ENCODE measurements around the gene LMCD1. TPM values are rescaled to one million over a fixed set of nuclear protein-coding genes. Genes with fewer than 3 reads are reported as not detected.

LMCD1 gene
- total and polyA plus RNA-seq, 9 donors, result 114 to 221 (median 185) TPM

DNA sequence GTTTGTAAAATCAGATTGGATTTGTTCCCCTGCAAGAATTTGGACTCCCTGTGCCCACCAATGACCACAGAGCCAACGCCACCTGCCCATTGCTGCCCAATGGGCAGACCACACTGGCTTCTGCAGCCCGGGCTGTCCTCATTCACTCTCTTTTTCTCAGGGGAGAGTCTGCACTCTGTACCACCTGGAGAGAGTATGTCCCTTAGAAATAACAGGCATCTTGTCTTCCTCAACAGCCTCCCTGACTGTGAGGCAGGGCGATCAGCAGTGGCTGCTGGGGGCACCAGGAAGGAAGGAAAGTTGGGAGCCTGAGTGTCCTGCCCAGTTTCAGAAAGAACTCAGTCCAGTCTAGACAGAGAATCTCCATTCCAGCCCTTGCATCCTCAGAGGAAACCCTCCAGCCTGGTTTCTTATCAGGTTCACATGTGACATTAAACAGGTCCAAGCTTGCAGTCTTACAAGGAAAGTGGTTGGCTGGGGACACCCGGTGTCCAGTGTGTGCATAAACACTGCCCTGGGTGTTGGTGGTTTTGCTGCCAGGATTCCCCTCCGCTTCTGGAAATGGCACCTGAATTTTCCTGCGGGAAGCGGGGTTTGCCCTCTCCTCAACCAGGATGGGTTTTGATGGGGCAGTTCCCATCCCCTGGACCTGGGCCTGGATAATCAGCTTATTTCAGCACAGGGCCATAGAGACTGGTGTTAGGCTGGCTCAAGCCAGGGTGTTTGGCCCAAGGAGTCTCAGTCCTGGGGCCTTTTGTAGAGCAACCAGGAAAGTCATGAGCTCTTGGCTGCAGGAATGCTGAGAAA, 105.8 kb downstream of the LMCD1 start:
- Histone ChIP-seq H3K4me3 (ENCODE audit: low read length) (no peak overlapping the region), H3K4me1 (ENCODE audit: control insufficient read depth, insufficient read depth, low read length) (peaks cover 30% of the 10 kb centered on the region), H3K27ac (ENCODE audit: low read length) (peak overlapping the region; percentile 33), H3K9me3 (replicated peaks; ENCODE audit: control insufficient read depth, low read depth, low read length) (no peaks in the 10 kb centered on the region), H3K36me3 (ENCODE audit: control insufficient read depth, insufficient read depth, low read length) (no peaks in the 10 kb centered on the region), H3K27me3 (ENCODE audit: control insufficient read depth, insufficient read depth, low read length) (no peaks in the 10 kb centered on the region)
- peak; percentile 88 for DNase-seq
- WGBS (ENCODE audit: insufficient coverage), result 49% methylated on average over 4 of the region's 7 CpGs

DNA sequence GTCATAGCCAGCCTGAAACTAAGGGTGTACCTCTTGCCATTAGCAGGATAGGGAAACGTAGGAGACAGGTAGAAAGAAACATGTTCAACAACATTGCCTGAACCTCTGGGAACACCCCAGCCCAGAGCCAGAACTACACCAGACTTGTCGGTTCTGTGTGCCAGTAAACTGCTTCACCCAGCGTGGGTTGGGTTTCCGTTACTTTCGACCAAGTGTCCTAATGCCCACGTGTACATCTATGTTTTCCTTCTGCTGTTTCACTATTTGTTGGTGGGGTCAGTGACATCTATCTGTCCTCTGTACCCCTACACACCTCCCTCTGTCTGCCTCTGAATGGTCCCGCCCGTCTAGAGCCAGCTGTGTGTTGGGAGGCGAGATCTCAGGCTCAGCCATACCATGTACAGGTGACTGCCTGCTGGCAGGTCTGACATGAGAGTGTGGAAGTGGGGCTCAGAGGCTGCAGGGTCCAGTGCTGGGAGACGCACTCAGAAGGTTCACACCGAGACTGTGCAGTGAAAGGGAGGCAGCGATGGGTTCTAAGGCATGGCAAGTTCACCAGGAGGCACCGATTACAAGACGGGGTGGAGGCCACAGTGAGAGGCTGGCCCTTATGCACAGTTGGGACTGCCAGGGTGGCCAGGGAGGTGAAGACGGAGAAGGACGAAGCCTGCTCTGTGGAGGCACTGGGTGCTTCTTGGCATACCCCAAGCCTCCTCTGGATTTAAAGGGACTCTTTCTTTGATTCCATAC, 106.6 kb downstream of the LMCD1 start:
- Histone ChIP-seq H3K4me1 (ENCODE audit: control insufficient read depth, insufficient read depth, low read length) (peaks cover 30% of the 10 kb centered on the region), H3K9me3 (replicated peaks; ENCODE audit: control insufficient read depth, low read depth, low read length) (no peaks in the 10 kb centered on the region), H3K4me3 (ENCODE audit: low read length) (no peak overlapping the region), H3K36me3 (ENCODE audit: control insufficient read depth, insufficient read depth, low read length) (no peaks in the 10 kb centered on the region), H3K27me3 (ENCODE audit: control insufficient read depth, insufficient read depth, low read length) (no peaks in the 10 kb centered on the region), H3K27ac (ENCODE audit: low read length) (no peak overlapping the region)
- 95% methylated on average over 9 of the region's 16 CpGs for WGBS (ENCODE audit: insufficient coverage)
- DNase-seq, result no peak

DNA sequence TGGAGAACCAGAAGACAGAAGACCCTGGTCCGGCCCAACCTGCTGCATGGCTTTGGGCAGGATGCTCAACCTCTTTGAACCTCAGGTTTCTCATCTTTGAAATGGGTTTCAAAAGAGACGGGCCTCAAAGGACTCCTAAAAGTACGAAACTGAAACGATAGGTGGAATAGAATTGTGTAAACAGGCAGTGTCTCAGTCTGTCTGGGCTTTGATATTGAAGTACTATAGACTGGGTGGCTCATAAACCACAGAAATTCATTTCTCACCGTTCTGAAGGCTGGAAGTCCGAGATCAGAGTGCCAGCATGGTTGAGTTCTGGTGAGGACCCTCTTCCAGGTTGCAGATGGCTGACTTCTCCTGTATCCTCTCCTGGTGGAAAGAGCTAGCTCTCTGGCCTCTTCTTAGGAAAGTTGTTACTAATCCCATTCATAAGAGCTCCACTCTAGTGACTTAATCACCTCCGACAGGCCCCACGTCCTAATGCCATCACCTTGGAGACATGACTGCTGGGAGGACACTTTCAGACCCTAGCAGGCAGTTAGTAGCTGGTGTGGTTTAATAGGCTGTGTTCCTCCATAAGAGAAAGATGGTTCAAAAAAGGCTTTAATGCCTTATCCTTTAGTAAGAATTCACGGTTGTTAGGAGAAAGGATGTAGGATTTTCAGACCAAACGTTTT, 107.3 kb downstream of the LMCD1 start:
- DNase-seq, result no peak
- no peaks in the 10 kb centered on the region for H3K27me3 ChIP-seq (ENCODE audit: control insufficient read depth, insufficient read depth, low read length)
- WGBS (ENCODE audit: insufficient coverage), result 86% methylated on average over 4 of the region's 10 CpGs

GRCh38 chr3:8610951-8611350, 109.3 kb downstream of the LMCD1 start:
- DNase-seq, result peak; percentile 43
- Histone ChIP-seq H3K9me3 (replicated peaks; ENCODE audit: control insufficient read depth, low read depth, low read length) (no peaks in the 10 kb centered on the region), H3K4me3 (ENCODE audit: low read length) (no peak overlapping the region), H3K27ac (ENCODE audit: low read length) (no peak overlapping the region), H3K36me3 (ENCODE audit: control insufficient read depth, insufficient read depth, low read length) (no peaks in the 10 kb centered on the region), H3K27me3 (ENCODE audit: control insufficient read depth, insufficient read depth, low read length) (no peaks in the 10 kb centered on the region), H3K4me1 (ENCODE audit: control insufficient read depth, insufficient read depth, low read length) (peaks cover 19% of the 10 kb centered on the region)
- WGBS (ENCODE audit: insufficient coverage), result 64% methylated on average over 4 of the region's 8 CpGs

More for the DNA sequence above, 107.3 kb downstream of the LMCD1 start:
- no peaks in the 10 kb centered on the region for H3K9me3 ChIP-seq (replicated peaks; ENCODE audit: control insufficient read depth, low read depth, low read length)
- H3K27ac ChIP-seq (ENCODE audit: low read length), result no peak overlapping the region
- peaks cover 27% of the 10 kb centered on the region for H3K4me1 ChIP-seq (ENCODE audit: control insufficient read depth, insufficient read depth, low read length)
- H3K36me3 ChIP-seq (ENCODE audit: control insufficient read depth, insufficient read depth, low read length), result no peaks in the 10 kb centered on the region
- no peak overlapping the region for H3K4me3 ChIP-seq (ENCODE audit: low read length)

DNA sequence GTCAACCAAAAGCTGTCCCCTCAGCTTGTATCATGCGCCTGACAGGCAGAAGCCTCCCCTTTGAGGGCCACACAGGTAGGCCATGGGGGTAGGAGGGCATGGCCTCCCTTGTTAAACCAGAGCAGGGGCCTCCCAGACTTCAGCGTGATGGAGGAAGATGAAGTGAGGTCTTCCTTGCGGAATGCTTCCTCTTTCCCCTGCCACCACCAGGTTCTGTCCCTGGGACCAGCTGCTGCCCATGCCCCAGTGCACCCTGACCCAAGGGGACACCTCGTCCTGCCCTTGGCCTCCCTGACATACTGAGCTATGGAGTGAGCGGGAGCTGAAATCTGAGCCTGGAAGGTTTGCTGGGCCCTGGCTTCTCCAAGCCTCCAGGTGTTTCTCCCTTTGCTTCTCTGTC, 116.3 kb downstream of the LMCD1 start:
- H3K36me3 ChIP-seq (ENCODE audit: control insufficient read depth, insufficient read depth, low read length), result no peaks in the 10 kb centered on the region
- no peak overlapping the region for H3K4me3 ChIP-seq (ENCODE audit: low read length)
- no peak for DNase-seq
- peaks cover 5% of the 10 kb centered on the region for H3K9me3 ChIP-seq (replicated peaks; ENCODE audit: control insufficient read depth, low read depth, low read length)
- H3K4me1 ChIP-seq (ENCODE audit: control insufficient read depth, insufficient read depth, low read length), result peaks cover 18% of the 10 kb centered on the region
- WGBS (ENCODE audit: insufficient coverage), result 79% methylated on average over 2 of the region's 5 CpGs
- no peak overlapping the region for H3K27ac ChIP-seq (ENCODE audit: low read length)
- H3K27me3 ChIP-seq (ENCODE audit: control insufficient read depth, insufficient read depth, low read length), result no peaks in the 10 kb centered on the region

GRCh38 chr3:8618950-8619349, 117.3 kb downstream of the LMCD1 start:
- Histone ChIP-seq H3K9me3 (replicated peaks; ENCODE audit: control insufficient read depth, low read depth, low read length) (peaks cover 5% of the 10 kb centered on the region), H3K27ac (ENCODE audit: low read length) (no peak overlapping the region), H3K4me3 (ENCODE audit: low read length) (no peak overlapping the region), H3K36me3 (ENCODE audit: control insufficient read depth, insufficient read depth, low read length) (no peaks in the 10 kb centered on the region), H3K4me1 (ENCODE audit: control insufficient read depth, insufficient read depth, low read length) (peaks cover 25% of the 10 kb centered on the region), H3K27me3 (ENCODE audit: control insufficient read depth, insufficient read depth, low read length) (no peaks in the 10 kb centered on the region)
- DNase-seq, result no peak
- 88% methylated on average over 4 of the region's 4 CpGs for WGBS (ENCODE audit: insufficient coverage)

- Histone ChIP-seq H3K9me3 (replicated peaks; ENCODE audit: control insufficient read depth, low read depth, low read length) (peaks cover 5% of the 10 kb centered on the region), H3K4me1 (ENCODE audit: control insufficient read depth, insufficient read depth, low read length) (peaks cover 25% of the 10 kb centered on the region), H3K36me3 (ENCODE audit: control insufficient read depth, insufficient read depth, low read length) (no peaks in the 10 kb centered on the region), H3K4me3 (ENCODE audit: low read length) (no peak overlapping the region), H3K27ac (ENCODE audit: low read length) (no peak overlapping the region), H3K27me3 (ENCODE audit: control insufficient read depth, insufficient read depth, low read length) (peaks cover under 1% of the 10 kb centered on the region)
- DNase-seq, result no peak
- WGBS (ENCODE audit: insufficient coverage), result 91% methylated on average over 5 of the region's 7 CpGs
Observed at GRCh38 chr3:8619548-8619947, 117.9 kb downstream of the LMCD1 start.

DNA sequence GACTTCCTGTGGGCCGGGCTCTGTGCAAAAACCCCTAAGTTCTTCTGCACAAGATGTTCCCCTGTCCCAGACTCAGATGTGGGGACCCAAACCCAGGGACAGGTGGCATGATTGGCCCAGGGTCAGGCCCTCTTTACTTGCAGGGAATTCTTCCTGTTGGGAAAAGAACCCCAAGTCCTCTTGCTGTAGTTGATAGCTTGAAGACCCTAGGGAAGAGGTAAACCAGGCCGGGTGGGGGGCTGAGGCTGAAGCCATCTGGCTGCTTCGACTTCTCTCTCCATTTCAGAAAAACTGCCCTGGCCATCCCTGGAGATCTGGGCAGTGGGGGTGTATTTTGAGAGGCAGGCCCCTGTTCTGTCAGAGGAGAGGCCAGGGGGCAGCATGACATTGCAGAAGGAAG, 119.5 kb downstream of the LMCD1 start:
- Histone ChIP-seq H3K4me3 (ENCODE audit: low read length) (no peak overlapping the region), H3K9me3 (replicated peaks; ENCODE audit: control insufficient read depth, low read depth, low read length) (peaks cover 5% of the 10 kb centered on the region), H3K27ac (ENCODE audit: low read length) (no peak overlapping the region), H3K4me1 (ENCODE audit: control insufficient read depth, insufficient read depth, low read length) (peaks cover 25% of the 10 kb centered on the region), H3K27me3 (ENCODE audit: control insufficient read depth, insufficient read depth, low read length) (peaks cover 2% of the 10 kb centered on the region), H3K36me3 (ENCODE audit: control insufficient read depth, insufficient read depth, low read length) (no peaks in the 10 kb centered on the region)
- WGBS (ENCODE audit: insufficient coverage), result 40% methylated on average over 1 of the region's 3 CpGs
- no peak for DNase-seq

- Histone ChIP-seq H3K4me3 (ENCODE audit: low read length) (no peak overlapping the region), H3K27me3 (ENCODE audit: control insufficient read depth, insufficient read depth, low read length) (peaks cover 2% of the 10 kb centered on the region), H3K9me3 (replicated peaks; ENCODE audit: control insufficient read depth, low read depth, low read length) (peaks cover 5% of the 10 kb centered on the region), H3K4me1 (ENCODE audit: control insufficient read depth, insufficient read depth, low read length) (peaks cover 25% of the 10 kb centered on the region), H3K36me3 (ENCODE audit: control insufficient read depth, insufficient read depth, low read length) (no peaks in the 10 kb centered on the region), H3K27ac (ENCODE audit: low read length) (peak overlapping the region; percentile 13)
- peak; percentile 72 for DNase-seq
- 44% methylated on average over 3 of the region's 4 CpGs for WGBS (ENCODE audit: insufficient coverage)
Observed at GRCh38 chr3:8621872-8622271, 120.2 kb downstream of the LMCD1 start.

All from muscle of leg (tissue), 11 donors.